Measurements from ENCODE around the gene CBFB. TPM values are rescaled to one million over a fixed set of nuclear protein-coding genes. Genes with fewer than 3 reads are reported as not detected.

The CBFB gene
- total and polyA plus RNA-seq, 12 donors, result 13.0 to 41.2 (median 27.1) TPM

DNA sequence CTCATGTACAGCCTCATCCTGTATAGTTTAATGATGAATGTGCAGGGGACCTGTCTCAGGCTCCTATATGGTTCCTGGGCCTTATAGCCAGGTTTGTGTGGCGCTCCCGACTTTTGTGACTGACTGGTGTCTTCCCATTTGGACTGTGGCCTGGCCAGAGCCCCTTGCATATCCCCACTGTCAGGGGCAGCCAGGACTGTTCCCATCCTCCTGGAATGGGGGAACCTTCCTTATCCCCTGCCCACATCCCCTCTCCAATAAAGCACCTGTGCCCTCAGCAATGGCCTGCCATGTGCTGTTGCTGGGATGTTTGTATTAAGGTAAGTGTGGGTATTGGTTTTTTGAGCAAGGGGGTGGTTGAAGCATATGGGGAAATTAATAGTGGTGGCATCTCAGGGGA is 119.3 kb downstream of the CBFB start:
- H3K4me3 ChIP-seq, result no peak overlapping the region
- no peak overlapping the region for H3K27ac ChIP-seq
- no peak for DNase-seq
- peaks cover 0 to 6% of the 10 kb centered on the region in 2 donors for H3K4me1 ChIP-seq (replicated peaks in 1 of 2)
- no peak for TF ChIP-seq POLR2A (IDR thresholded peaks at IDR 0.05)
- TF ChIP-seq, protein P1, sequence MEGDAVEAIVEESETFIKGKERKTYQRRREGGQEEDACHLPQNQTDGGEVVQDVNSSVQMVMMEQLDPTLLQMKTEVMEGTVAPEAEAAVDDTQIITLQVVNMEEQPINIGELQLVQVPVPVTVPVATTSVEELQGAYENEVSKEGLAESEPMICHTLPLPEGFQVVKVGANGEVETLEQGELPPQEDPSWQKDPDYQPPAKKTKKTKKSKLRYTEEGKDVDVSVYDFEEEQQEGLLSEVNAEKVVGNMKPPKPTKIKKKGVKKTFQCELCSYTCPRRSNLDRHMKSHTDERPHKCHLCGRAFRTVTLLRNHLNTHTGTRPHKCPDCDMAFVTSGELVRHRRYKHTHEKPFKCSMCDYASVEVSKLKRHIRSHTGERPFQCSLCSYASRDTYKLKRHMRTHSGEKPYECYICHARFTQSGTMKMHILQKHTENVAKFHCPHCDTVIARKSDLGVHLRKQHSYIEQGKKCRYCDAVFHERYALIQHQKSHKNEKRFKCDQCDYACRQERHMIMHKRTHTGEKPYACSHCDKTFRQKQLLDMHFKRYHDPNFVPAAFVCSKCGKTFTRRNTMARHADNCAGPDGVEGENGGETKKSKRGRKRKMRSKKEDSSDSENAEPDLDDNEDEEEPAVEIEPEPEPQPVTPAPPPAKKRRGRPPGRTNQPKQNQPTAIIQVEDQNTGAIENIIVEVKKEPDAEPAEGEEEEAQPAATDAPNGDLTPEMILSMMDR (IDR thresholded peaks at IDR 0.05), result no peak
- no peaks in the 10 kb centered on the region for H3K9me3 ChIP-seq (replicated peaks in 1 of 3)
- 88 to 96% (median 91%) methylated on average over 2 of the region's 2 CpGs for WGBS, 4 donors
- no peaks in the 10 kb centered on the region for H3K27me3 ChIP-seq
- intact Hi-C loops (cut with DNase I), result no loop called here
- H3K36me3 ChIP-seq (replicated peaks in 1 of 2), result peaks cover 0 to 53% of the 10 kb centered on the region in 2 donors

DNA sequence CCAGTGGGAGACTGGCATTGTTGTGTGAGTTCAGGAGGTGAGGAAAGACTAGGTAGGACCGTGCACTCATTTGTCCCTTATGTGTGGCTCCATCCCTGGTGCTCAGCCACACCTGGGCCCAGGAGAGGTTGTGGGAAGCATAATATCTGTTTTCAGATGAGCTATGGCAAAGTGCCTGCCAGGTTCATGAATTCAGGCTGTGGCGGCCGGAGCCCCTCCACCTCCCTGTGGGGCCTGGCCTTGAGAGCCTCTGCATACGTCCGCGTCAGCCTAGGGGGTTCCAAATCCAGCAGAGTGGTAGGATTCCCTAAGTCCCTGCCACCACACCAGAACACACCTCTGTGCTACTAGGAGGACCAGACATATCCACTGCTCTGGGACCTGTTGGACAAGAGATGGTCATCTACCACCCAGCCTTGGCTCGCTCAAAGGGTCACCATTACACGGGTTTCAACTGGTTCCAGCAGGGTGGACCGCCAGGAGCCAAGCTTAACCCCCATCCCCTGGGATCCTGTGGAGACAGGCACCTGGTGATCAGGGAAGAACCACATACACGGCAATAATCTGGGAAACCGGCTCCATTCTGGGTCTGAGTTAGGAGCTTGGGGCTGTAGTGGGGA is 119.8 kb downstream of the CBFB start:
- WGBS, 4 donors, result 83 to 93% (median 90%) methylated on average over 6 to 11 of the region's 11 CpGs
- no peak overlapping the region for H3K27ac ChIP-seq
- no peaks in the 10 kb centered on the region for H3K9me3 ChIP-seq (replicated peaks in 1 of 3)
- no peak overlapping the region for H3K4me3 ChIP-seq
- TF ChIP-seq, protein P1 (IDR thresholded peaks at IDR 0.05), result no peak
- TF ChIP-seq POLR2A (IDR thresholded peaks at IDR 0.05), result no peak
- intact Hi-C loops (cut with DNase I), result no loop called here
- H3K4me1 ChIP-seq (replicated peaks in 1 of 2), result peaks cover 0 to 6% of the 10 kb centered on the region in 2 donors
- no peaks in the 10 kb centered on the region for H3K27me3 ChIP-seq
- no peak for DNase-seq
- H3K36me3 ChIP-seq (replicated peaks in 1 of 2), result peaks cover 0 to 47% of the 10 kb centered on the region in 2 donors

DNA sequence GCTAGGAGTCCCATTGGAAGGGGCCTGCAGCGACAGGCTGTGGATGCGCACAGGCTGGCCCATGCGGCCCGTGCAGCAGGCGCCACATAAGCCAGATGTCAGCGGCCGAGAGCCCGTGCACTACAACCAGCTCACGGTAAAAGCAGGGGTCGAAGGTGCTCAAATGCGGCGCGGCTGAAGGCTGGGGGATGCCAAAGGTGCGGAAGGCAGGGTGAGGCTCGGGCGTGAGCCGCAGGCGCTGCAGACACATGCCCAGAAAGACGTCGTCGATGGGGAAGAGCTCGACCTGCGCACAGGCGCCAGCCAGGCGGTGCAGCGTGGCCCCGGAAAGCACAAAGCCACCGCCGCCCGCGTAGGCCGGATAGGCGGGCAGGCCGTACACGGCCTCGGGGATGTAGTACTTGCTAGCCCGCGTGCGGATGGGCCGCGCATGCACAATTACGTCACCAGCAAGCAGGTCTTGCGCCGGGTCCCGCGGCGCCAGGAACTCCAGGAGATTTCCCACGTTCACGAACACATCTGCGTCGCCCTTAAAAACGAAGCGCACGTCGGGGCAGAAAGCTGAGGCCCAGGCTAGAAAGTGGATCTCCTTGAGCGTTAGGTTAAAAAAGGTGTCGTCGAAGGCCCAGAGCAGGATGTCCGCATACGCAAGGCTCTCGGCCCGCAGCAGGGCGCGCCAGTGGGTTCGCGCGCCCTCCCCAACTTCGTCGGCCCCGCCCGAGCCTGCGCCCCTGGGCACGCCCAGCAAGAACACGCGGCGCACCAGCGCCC is 120.5 kb downstream of the CBFB start:
- no peak for TF ChIP-seq POLR2A (IDR thresholded peaks at IDR 0.05)
- TF ChIP-seq, protein P1 (IDR thresholded peaks at IDR 0.05), result no peak
- H3K27ac ChIP-seq, result peak overlapping the region in 2 of 5 donors; percentile 85 to 92
- no peaks in the 10 kb centered on the region for H3K9me3 ChIP-seq (replicated peaks in 1 of 3)
- intact Hi-C loops (cut with DNase I), result loop anchor here in 1 of 2 donors (10.0 kb wide), 1 partner anchor 135 kb away; no protein-coding TSS in a partner anchor
- H3K4me1 ChIP-seq (replicated peaks in 1 of 2), result peaks cover 0 to 6% of the 10 kb centered on the region in 2 donors
- DNase-seq, result peak in 2 of 7 donors; percentile 7 to 52
- H3K36me3 ChIP-seq (replicated peaks in 1 of 2), result peaks cover 0 to 40% of the 10 kb centered on the region in 2 donors
- 66 to 93% (median 70%) methylated on average over 17 to 77 of the region's 77 CpGs for WGBS, 4 donors
- no peaks in the 10 kb centered on the region for H3K27me3 ChIP-seq
- H3K4me3 ChIP-seq, result peak overlapping the region in 1 of 4 donors; percentile 78

DNA sequence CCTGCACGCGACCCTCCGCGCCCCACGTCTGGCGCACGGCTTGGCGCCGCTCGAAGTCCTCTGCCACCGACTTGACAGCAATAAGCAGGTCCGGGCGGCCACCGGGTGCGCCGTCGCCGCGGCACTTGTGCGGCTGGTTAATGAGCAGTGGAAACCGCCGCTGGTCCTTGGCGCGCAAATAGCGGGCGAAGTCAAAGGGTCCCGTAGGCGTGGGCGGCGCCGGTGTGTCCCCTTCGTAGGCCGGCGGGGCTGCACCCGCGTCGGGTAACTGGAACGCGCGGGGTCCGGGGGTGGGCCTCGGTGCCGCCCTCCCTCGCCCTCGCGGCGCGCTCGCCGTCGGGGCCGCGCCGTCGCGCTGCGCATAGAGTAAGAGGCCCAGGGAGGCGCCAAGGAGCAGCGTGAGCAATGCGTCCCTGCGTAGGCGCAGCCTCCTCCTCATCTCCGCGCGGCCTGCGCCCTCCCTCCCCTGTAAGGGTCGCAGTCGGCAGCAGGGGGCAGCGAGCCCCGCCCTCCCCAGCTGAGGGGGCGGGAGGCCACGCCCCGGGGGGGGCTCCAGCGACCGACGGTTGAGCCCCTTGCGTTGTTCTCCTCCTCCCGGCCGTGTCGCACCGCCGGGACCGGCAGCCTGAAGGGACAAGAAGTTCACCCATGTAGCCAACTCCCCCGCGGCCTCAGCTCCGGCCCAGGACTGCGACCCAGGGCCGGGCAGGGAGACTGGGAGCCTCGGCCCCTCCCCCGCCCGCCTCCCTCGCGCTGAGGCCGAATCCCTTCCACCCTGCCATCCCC is 121.3 kb downstream of the CBFB start:
- TF ChIP-seq, protein P1 (IDR thresholded peaks at IDR 0.05), result peak in 2 of 6 experiments; percentile 5 to 6
- no peak for TF ChIP-seq POLR2A (IDR thresholded peaks at IDR 0.05)
- H3K4me3 ChIP-seq, result peak overlapping the region; percentile 30 to 78 (median 62)
- peaks cover 0 to 12% of the 10 kb centered on the region in 2 donors for H3K4me1 ChIP-seq (replicated peaks in 1 of 2)
- peak in 6 of 7 donors; percentile 45 to 66 (median 53) for DNase-seq
- intact Hi-C loops (cut with DNase I), result loop anchor here in 1 of 2 donors (10.0 kb wide), 1 partner anchor 135 kb away; no protein-coding TSS in a partner anchor
- peaks cover 0 to 32% of the 10 kb centered on the region in 2 donors for H3K36me3 ChIP-seq (replicated peaks in 1 of 2)
- no peaks in the 10 kb centered on the region for H3K27me3 ChIP-seq
- H3K9me3 ChIP-seq (replicated peaks in 1 of 3), result no peaks in the 10 kb centered on the region
- 0 to 7% (median 4%) methylated on average over 4 to 92 of the region's 94 CpGs for WGBS, 4 donors
- H3K27ac ChIP-seq, result peak overlapping the region in 4 of 5 donors; percentile 65 to 92 (median 82)

All from adrenal gland (tissue), 12 donors.